A549 (cell line): ENCODE results near the gene PRUNE2. TPM values are rescaled to one million over a fixed set of nuclear protein-coding genes. Genes with fewer than 3 reads are reported as not detected.

Source experiments
- ATAC-seq, 2 experiments: fragments of 200-7000 bp in 1 of 2; fragments of >200 bp in 1 of 2; cut with Nextera tagmentation in 1 of 2; cut with Tn5 transposase in 1 of 2; 3 replicates each; pipeline versions ENCODE4 v1.8.0 to v1.9.1; 2018 to 2020; ENCODE audit warnings: mild to moderate bottlenecking in 1 of 2, moderate library complexity in 1 of 2
- CTCF ChIA-PET: fragments of 300-600 bp; sonication (Branson Sonifier 250); formaldehyde crosslinking; extraction: SDS; loops from one replicate; lab custom pipeline; 2021; ENCODE audit warnings: antibody characterized with exemption, inconsistent platforms; lab: Yijun Ruan, JAX
- POLR2A ChIA-PET: fragments of 350-600 bp; formaldehyde crosslinking; extraction: SDS; loops from one replicate; lab custom pipeline; 2021; ENCODE audit warnings: antibody characterized with exemption, inconsistent platforms; lab: Yijun Ruan, JAX
- DNase-seq, 2 experiments: peaks; one replicate each; pipeline versions ENCODE4 v3.0.0 to v3.0.0-alpha.2; 2011 to 2016; ENCODE audit warnings: low read depth in 1 of 2, low spot score in 1 of 2
- FAIRE-seq: peaks from 2 replicates; lab custom pipeline; 2011; peaks lifted over from hg19 to GRCh38; lab: Jason Lieb, UNC
- H3K27ac ChIP-seq, 2 experiments: fragments of >200 bp; sonication (Bioruptor Twin); formaldehyde crosslinking; 3 replicates each; pipeline ENCODE4 v1.5.1; 2016 to 2017
- H3K4me1 ChIP-seq: fragments of >200 bp; sonication (Bioruptor Twin); formaldehyde crosslinking; 3 replicates; pipeline ENCODE4 v1.6.1; 2016
- H3K4me2 ChIP-seq: fragments of >200 bp; sonication (Bioruptor Twin); formaldehyde crosslinking; 3 replicates; pipeline ENCODE4 v1.6.1; 2016
- H3K4me3 ChIP-seq: fragments of >200 bp; sonication (Bioruptor Twin); formaldehyde crosslinking; 3 replicates; pipeline ENCODE4 v1.5.1; 2016
- H3K9me3 ChIP-seq: fragments of >200 bp; sonication (Bioruptor Twin); formaldehyde crosslinking; 3 replicates; pipeline ENCODE4 v1.6.1; 2016
- CEBPB ChIP-seq, 2 experiments: fragments of >200 bp in 1 of 2; sonication (Bioruptor Twin) in 1 of 2; formaldehyde crosslinking in 1 of 2; IDR thresholded peaks; 2 replicates each; pipeline ENCODE4 v1.6.1; 2012 to 2016
- CHD2 ChIP-seq: fragments of 150-350 bp; IDR thresholded peaks from 2 replicates; pipeline ENCODE4 v1.6.1; 2014; ENCODE audit warnings: low read length; ENCODE audit not compliant: partially characterized antibody
- EHF ChIP-seq: fragments of 250-450 bp; sonication (Bioruptor Pico); IDR thresholded peaks from 2 replicates; pipeline ENCODE4 v1.5.0; 2020; ENCODE audit warnings: mild to moderate bottlenecking
- EHMT2 ChIP-seq: fragments of 200-600 bp; sonication (generic); IDR thresholded peaks from 2 replicates; pipeline ENCODE4 v1.6.1; 2016; ENCODE audit warnings: antibody characterized with exemption, low read depth, mild to moderate bottlenecking, moderate library complexity
- FOSB ChIP-seq: fragments of 250-450 bp; sonication (Bioruptor Pico); IDR thresholded peaks from 2 replicates; pipeline ENCODE4 v1.5.0; 2020; ENCODE audit warnings: mild to moderate bottlenecking, moderate library complexity
- FOSL2 ChIP-seq, 2 experiments: fragments of 450-650 bp in 1 of 2; fragments of >200 bp in 1 of 2; sonication (Bioruptor Twin) in 1 of 2; formaldehyde crosslinking; IDR thresholded peaks; 2 replicates each; pipeline versions ENCODE4 v1.5.0 to v1.6.1; 2016 to 2020; ENCODE audit warnings: mild to moderate bottlenecking in 1 of 2, moderate library complexity in 1 of 2
- FOXS1 ChIP-seq: fragments of 250-450 bp; sonication (Bioruptor Pico); IDR thresholded peaks from 2 replicates; pipeline ENCODE4 v1.5.0; 2020; ENCODE audit warnings: mild to moderate bottlenecking, moderate library complexity
- HEYL ChIP-seq: fragments of 250-450 bp; sonication (Bioruptor Pico); IDR thresholded peaks from 2 replicates; pipeline ENCODE4 v1.8.0; 2021; ENCODE audit warnings: mild to moderate bottlenecking, moderate library complexity
- HOXB5 ChIP-seq: fragments of 250-450 bp; sonication (Bioruptor Pico); IDR thresholded peaks from 2 replicates; pipeline ENCODE4 v1.5.0; 2020; ENCODE audit warnings: mild to moderate bottlenecking, moderate library complexity
- JUNB ChIP-seq: fragments of >200 bp; sonication (Bioruptor Twin); formaldehyde crosslinking; IDR thresholded peaks from 2 replicates; pipeline ENCODE4 v1.6.1; 2016
- MAZ ChIP-seq: fragments of 150-350 bp; IDR thresholded peaks from 2 replicates; pipeline ENCODE4 v1.6.1; 2014; ENCODE audit warnings: antibody characterized with exemption, low read depth, low read length, borderline replicate concordance
- MYC ChIP-seq: IDR thresholded peaks from 2 replicates; pipeline ENCODE4 v1.6.1; 2012; ENCODE audit warnings: mild to moderate bottlenecking, inconsistent platforms, low read length, improper control_type of control experiment, borderline replicate concordance
- RARB ChIP-seq: fragments of 250-450 bp; sonication (Bioruptor Pico); IDR thresholded peaks from 2 replicates; pipeline ENCODE4 v1.8.0; 2021; ENCODE audit warnings: mild to moderate bottlenecking, moderate library complexity
- RCOR1 ChIP-seq: fragments of 150-350 bp; IDR thresholded peaks from 2 replicates; pipeline ENCODE4 v1.6.1; 2014; ENCODE audit warnings: antibody characterized with exemption, low read length, low read depth
- RFX5 ChIP-seq: fragments of 450-650 bp; IDR thresholded peaks from 2 replicates; pipeline ENCODE4 v1.7.1; 2014; ENCODE audit warnings: antibody characterized with exemption, mild to moderate bottlenecking, moderate library complexity
- TFCP2L1 ChIP-seq: fragments of 250-450 bp; sonication (Bioruptor Pico); IDR thresholded peaks from 2 replicates; pipeline ENCODE4 v1.5.0; 2021; ENCODE audit warnings: mild to moderate bottlenecking
- ZC3H11A ChIP-seq: fragments of 450-650 bp; IDR thresholded peaks from 2 replicates; pipeline ENCODE4 v1.6.1; 2014; ENCODE audit warnings: antibody characterized with exemption, mild to moderate bottlenecking
- ZFP36 ChIP-seq: fragments of 450-650 bp; IDR thresholded peaks from 2 replicates; pipeline ENCODE4 v1.6.1; 2014; ENCODE audit warnings: borderline replicate concordance; ENCODE audit not compliant: partially characterized antibody
- ZNF302 ChIP-seq: fragments of 250-450 bp; sonication (Bioruptor Pico); IDR thresholded peaks from 2 replicates; pipeline ENCODE4 v1.9.0; 2021; ENCODE audit warnings: inconsistent platforms, mild to moderate bottlenecking, moderate library complexity
- WGBS: methylation state at CpG from one replicate; pipeline ENCODE4 v1.1.6; 2017; ENCODE audit errors: missing lambda C conversion rate; 5-methylcytosine and 5-hydroxymethylcytosine counted together
- polyA plus RNA-seq, 4 experiments: library from polyadenylated mRNA; depleted of rRNA in 3 of 4; stranded (reverse); fragments of >200 nt; fragmentation: RNase III in 1 of 4; extraction: RNeasy Plus Mini Kit Qiagen cat#74134 plus additional on column Dnase treatment in 1 of 4; gene quantifications; 2 replicates in 3 of 4; 3 replicates in 1 of 4; pipeline ENCODE4 v1.2.3, GENCODE V29; 2011 to 2017
- TF ChIP-seq, protein P1 (sequence below): fragments of 250-450 bp; sonication (Bioruptor Pico); IDR thresholded peaks from 2 replicates; pipeline ENCODE4 v1.5.0; 2021; ENCODE audit warnings: mild to moderate bottlenecking, moderate library complexity, borderline replicate concordance
- TF ChIP-seq, protein P2 (sequence below): fragments of 150-350 bp; IDR thresholded peaks from 2 replicates; pipeline ENCODE4 v1.6.1; 2014; ENCODE audit warnings: low read depth, mild to moderate bottlenecking, low read length
- TF ChIP-seq, protein P3 (sequence below): fragments of 200-600 bp; sonication (generic); IDR thresholded peaks from 2 replicates; pipeline ENCODE4 v1.6.1; 2016; ENCODE audit warnings: antibody characterized with exemption, mild to moderate bottlenecking, moderate library complexity
- TF ChIP-seq, protein P4 (sequence below): IDR thresholded peaks from 2 replicates; pipeline ENCODE4 v1.6.1; 2012

PRUNE2 gene
- polyA plus RNA-seq, 2 of the 4 experiments (the other 2 are of a cell fraction) = 0.04 TPM; not detected in 1

DNA sequence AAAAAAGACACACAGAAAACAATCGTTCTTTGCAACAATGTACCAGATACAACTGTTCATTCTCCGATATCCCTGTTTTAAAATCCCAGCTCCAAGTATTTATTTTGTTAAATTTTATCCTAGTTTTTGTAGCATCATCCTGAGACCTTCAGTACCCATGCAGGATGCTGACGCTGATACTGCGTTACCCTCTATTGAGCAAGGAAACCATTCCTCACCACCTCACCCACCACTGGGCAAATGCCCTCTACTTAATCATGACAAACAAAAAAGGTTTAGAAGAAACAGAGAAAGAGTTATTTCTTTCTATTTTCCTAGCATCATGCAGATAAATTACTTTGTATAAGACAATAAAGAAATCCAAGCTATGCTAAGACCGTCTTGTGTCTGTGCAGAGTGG lies 277.8 kb downstream of the PRUNE2 start (continued):
- no peak for TF ChIP-seq FOSL2 (IDR thresholded peaks at IDR 0.05)
- no peak for TF ChIP-seq FOSL2 (CRISPR knock-in tag; IDR thresholded peaks at IDR 0.05)
- TF ChIP-seq, protein P1, sequence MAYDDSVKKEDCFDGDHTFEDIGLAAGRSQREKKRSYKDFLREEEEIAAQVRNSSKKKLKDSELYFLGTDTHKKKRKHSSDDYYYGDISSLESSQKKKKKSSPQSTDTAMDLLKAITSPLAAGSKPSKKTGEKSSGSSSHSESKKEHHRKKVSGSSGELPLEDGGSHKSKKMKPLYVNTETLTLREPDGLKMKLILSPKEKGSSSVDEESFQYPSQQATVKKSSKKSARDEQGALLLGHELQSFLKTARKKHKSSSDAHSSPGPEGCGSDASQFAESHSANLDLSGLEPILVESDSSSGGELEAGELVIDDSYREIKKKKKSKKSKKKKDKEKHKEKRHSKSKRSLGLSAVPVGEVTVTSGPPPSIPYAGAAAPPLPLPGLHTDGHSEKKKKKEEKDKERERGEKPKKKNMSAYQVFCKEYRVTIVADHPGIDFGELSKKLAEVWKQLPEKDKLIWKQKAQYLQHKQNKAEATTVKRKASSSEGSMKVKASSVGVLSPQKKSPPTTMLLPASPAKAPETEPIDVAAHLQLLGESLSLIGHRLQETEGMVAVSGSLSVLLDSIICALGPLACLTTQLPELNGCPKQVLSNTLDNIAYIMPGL (CRISPR knock-in tag) = no peak
- no peak for TF ChIP-seq TFCP2L1 (CRISPR knock-in tag)

DNA sequence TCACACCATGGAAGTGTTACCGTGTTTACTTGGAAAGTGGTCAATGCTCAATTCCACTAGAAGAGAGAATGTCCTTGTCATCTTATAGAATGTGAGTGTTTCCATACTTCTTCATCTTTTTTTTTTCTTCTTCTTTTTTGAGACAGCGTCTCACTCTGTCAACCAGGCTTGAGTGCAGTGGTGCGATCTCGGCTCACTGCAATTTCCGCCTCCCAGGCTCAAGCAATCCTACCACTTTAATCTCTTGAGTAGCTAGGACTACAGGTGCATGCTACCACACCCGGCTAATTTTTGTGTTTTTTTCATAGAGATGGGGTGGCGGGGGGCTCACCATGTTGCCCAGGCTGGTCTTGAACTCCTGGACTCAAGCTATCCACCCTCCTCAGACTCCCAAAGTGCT lies 278.9 kb downstream of the PRUNE2 start:
- Histone ChIP-seq H3K27ac (no peak overlapping the region), H3K4me2 (no peak overlapping the region), H3K9me3 (no peaks in the 10 kb centered on the region), H3K4me3 (no peak overlapping the region), H3K4me1 (no peaks in the 10 kb centered on the region)
- ChIA-PET POLR2A (no interaction called here), CTCF (interaction anchor here (0.9 kb wide), 1 partner anchor 15 kb away, joined by 3 read pairs; no protein-coding TSS in a partner anchor)
- FAIRE-seq (no peak), ATAC-seq (no peak), DNase-seq (no peak)
- WGBS = 60% methylated on average over 7 of the region's 7 CpGs
- no peak for TF ChIP-seq ZNF302
- no peak for TF ChIP-seq FOSB (CRISPR knock-in tag)
- TF ChIP-seq EHMT2 = no peak
- no peak for TF ChIP-seq ZFP36
- no peak for TF ChIP-seq RFX5
- TF ChIP-seq HEYL = no peak
- TF ChIP-seq RARB (CRISPR knock-in tag) = no peak
- TF ChIP-seq JUNB = no peak
- no peak for TF ChIP-seq ZC3H11A
- TF ChIP-seq, protein P2, sequence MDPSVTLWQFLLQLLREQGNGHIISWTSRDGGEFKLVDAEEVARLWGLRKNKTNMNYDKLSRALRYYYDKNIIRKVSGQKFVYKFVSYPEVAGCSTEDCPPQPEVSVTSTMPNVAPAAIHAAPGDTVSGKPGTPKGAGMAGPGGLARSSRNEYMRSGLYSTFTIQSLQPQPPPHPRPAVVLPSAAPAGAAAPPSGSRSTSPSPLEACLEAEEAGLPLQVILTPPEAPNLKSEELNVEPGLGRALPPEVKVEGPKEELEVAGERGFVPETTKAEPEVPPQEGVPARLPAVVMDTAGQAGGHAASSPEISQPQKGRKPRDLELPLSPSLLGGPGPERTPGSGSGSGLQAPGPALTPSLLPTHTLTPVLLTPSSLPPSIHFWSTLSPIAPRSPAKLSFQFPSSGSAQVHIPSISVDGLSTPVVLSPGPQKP = no peak
- TF ChIP-seq HOXB5 = no peak
- no peak for TF ChIP-seq CEBPB (IDR thresholded peaks at IDR 0.05)
- TF ChIP-seq EHF = no peak
- no peak for TF ChIP-seq RCOR1
- TF ChIP-seq MAZ = no peak
- TF ChIP-seq FOXS1 (CRISPR knock-in tag) = no peak
- no peak for TF ChIP-seq CHD2
- no peak for TF ChIP-seq MYC
- TF ChIP-seq, protein P3, sequence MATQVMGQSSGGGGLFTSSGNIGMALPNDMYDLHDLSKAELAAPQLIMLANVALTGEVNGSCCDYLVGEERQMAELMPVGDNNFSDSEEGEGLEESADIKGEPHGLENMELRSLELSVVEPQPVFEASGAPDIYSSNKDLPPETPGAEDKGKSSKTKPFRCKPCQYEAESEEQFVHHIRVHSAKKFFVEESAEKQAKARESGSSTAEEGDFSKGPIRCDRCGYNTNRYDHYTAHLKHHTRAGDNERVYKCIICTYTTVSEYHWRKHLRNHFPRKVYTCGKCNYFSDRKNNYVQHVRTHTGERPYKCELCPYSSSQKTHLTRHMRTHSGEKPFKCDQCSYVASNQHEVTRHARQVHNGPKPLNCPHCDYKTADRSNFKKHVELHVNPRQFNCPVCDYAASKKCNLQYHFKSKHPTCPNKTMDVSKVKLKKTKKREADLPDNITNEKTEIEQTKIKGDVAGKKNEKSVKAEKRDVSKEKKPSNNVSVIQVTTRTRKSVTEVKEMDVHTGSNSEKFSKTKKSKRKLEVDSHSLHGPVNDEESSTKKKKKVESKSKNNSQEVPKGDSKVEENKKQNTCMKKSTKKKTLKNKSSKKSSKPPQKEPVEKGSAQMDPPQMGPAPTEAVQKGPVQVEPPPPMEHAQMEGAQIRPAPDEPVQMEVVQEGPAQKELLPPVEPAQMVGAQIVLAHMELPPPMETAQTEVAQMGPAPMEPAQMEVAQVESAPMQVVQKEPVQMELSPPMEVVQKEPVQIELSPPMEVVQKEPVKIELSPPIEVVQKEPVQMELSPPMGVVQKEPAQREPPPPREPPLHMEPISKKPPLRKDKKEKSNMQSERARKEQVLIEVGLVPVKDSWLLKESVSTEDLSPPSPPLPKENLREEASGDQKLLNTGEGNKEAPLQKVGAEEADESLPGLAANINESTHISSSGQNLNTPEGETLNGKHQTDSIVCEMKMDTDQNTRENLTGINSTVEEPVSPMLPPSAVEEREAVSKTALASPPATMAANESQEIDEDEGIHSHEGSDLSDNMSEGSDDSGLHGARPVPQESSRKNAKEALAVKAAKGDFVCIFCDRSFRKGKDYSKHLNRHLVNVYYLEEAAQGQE = no peak
- TF ChIP-seq, protein P4, sequence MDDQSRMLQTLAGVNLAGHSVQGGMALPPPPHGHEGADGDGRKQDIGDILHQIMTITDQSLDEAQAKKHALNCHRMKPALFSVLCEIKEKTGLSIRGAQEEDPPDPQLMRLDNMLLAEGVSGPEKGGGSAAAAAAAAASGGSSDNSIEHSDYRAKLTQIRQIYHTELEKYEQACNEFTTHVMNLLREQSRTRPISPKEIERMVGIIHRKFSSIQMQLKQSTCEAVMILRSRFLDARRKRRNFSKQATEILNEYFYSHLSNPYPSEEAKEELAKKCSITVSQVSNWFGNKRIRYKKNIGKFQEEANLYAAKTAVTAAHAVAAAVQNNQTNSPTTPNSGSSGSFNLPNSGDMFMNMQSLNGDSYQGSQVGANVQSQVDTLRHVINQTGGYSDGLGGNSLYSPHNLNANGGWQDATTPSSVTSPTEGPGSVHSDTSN = no peak
- TF ChIP-seq, all 56 proteins: peak for 0
